MM.1S (cell line): ENCODE results near the gene OVCA2.

ENCODE experiments used
- DNase-seq: peaks from one replicate; pipeline ENCODE4 v3.0.0-alpha.2; 2015
- H2AFZ ChIP-seq: fragments of 300-600 bp; sonication (generic); 2 replicates; pipeline ENCODE4 v1.6.0; 2016; ENCODE audit warnings: antibody characterized with exemption, low read length
- H3F3A ChIP-seq: fragments of 300-600 bp; sonication (generic); 2 replicates; pipeline ENCODE4 v1.6.1; 2016; ENCODE audit warnings: mild to moderate bottlenecking, antibody characterized with exemption, low read length, moderate library complexity, mixed read lengths; ENCODE audit not compliant: insufficient read depth
- H3K27ac ChIP-seq: fragments of 300-600 bp; sonication (generic); 2 replicates; pipeline ENCODE4 v1.5.1; 2016; ENCODE audit warnings: mild to moderate bottlenecking, low read length
- H3K27me3 ChIP-seq: fragments of 300-600 bp; sonication (generic); replicated peaks from 2 replicates; pipeline ENCODE4 v1.6.0; 2016; ENCODE audit warnings: low read length; ENCODE audit not compliant: insufficient read depth
- H3K36me3 ChIP-seq: fragments of 300-600 bp; sonication (generic); replicated peaks from 2 replicates; pipeline ENCODE4 v1.6.1; 2016; ENCODE audit warnings: mild to moderate bottlenecking, low read length, mixed read lengths; ENCODE audit not compliant: insufficient read depth
- H3K4me1 ChIP-seq: fragments of 300-600 bp; sonication (generic); 2 replicates; pipeline ENCODE4 v1.6.1; 2016; ENCODE audit warnings: low read length, mixed read lengths
- H3K4me2 ChIP-seq: fragments of 300-600 bp; sonication (generic); 2 replicates; pipeline ENCODE4 v1.6.0; 2016; ENCODE audit warnings: low read depth, low read length
- H3K4me3 ChIP-seq: fragments of 300-600 bp; sonication (generic); 2 replicates; pipeline ENCODE4 v1.5.1; 2016; ENCODE audit warnings: low read length, mixed read lengths
- H3K79me2 ChIP-seq: fragments of 300-600 bp; sonication (generic); 2 replicates; pipeline ENCODE4 v1.6.1; 2016; ENCODE audit warnings: mixed run types, low read length, mixed read lengths
- H3K9ac ChIP-seq: fragments of 300-600 bp; sonication (generic); 2 replicates; pipeline ENCODE4 v1.6.1; 2016; ENCODE audit warnings: low read length, mixed read lengths
- H3K9me2 ChIP-seq: fragments of 300-600 bp; sonication (generic); replicated peaks from 2 replicates; pipeline ENCODE4 v1.6.1; 2016; ENCODE audit warnings: mild to moderate bottlenecking, low read length, mixed read lengths; ENCODE audit not compliant: insufficient read depth
- H3K9me3 ChIP-seq: fragments of 300-600 bp; sonication (generic); replicated peaks from 2 replicates; pipeline ENCODE4 v1.6.1; 2016; ENCODE audit warnings: mild to moderate bottlenecking, low read length, mixed read lengths; ENCODE audit not compliant: insufficient read depth
- H4K20me1 ChIP-seq: fragments of 300-600 bp; sonication (generic); 2 replicates; pipeline ENCODE4 v1.6.1; 2016; ENCODE audit warnings: mild to moderate bottlenecking, low read length, moderate library complexity, mixed read lengths; ENCODE audit not compliant: insufficient read depth
- CTCF ChIP-seq: fragments of 300-600 bp; sonication (generic); IDR thresholded peaks from 2 replicates; pipeline ENCODE4 v1.5.1; 2016; ENCODE audit warnings: antibody characterized with exemption, low read length, mixed read lengths
- EZH2 ChIP-seq: fragments of 300-600 bp; sonication (generic); optimal IDR thresholded peaks from 2 replicates; pipeline ENCODE3; 2017; ENCODE audit warnings: low read depth, mild to moderate bottlenecking, antibody characterized with exemption, low read length, mixed read lengths
- EZH2phosphoT487 ChIP-seq: fragments of 300-600 bp; sonication (generic); IDR thresholded peaks from 2 replicates; pipeline ENCODE4 v1.6.1; 2018; ENCODE audit warnings: antibody characterized with exemption, low read length

Gene OVCA2

GRCh38 chr17:2053380-2054261, 11.8 kb downstream of the OVCA2 start:
- peaks cover 18% of the 10 kb centered on the region; the same call in 1 of the 2 replicates for H3F3A ChIP-seq
- H4K20me1 ChIP-seq = no peaks in the 10 kb centered on the region
- H3K4me1 ChIP-seq = peaks cover 8% of the 10 kb centered on the region
- H3K27me3 ChIP-seq = peaks cover 37% of the 10 kb centered on the region
- H3K9me3 ChIP-seq = no peaks in the 10 kb centered on the region
- TF ChIP-seq EZH2 (no peak), CTCF (peak; percentile 64)
- peak overlapping the region; percentile 4; the same call in 1 of the 2 replicates for H3K9ac ChIP-seq
- peak overlapping the region; percentile 99 for H3K4me2 ChIP-seq
- no peaks in the 10 kb centered on the region for H3K9me2 ChIP-seq
- no peaks in the 10 kb centered on the region for H3K79me2 ChIP-seq
- peak; percentile 71 for DNase-seq
- no peaks in the 10 kb centered on the region for H3K36me3 ChIP-seq
- H3K4me3 ChIP-seq = peak overlapping the region; percentile 70
- H3K27ac ChIP-seq = no peak overlapping the region
- peak overlapping the region; percentile 70 for H2AFZ ChIP-seq

GRCh38 chr17:2054262-2054511, 12.4 kb downstream of the OVCA2 start:
- Histone ChIP-seq H4K20me1 (no peaks in the 10 kb centered on the region), H3K36me3 (no peaks in the 10 kb centered on the region), H3K4me2 (peak overlapping the region; percentile 99), H2AFZ (peak overlapping the region; percentile 70), H3K79me2 (no peaks in the 10 kb centered on the region), H3K9me2 (no peaks in the 10 kb centered on the region), H3K9ac (no peak overlapping the region; the same call in 1 of the 2 replicates), H3K4me1 (peaks cover 8% of the 10 kb centered on the region), H3K27ac (no peak overlapping the region), H3K27me3 (peaks cover 35% of the 10 kb centered on the region), H3K9me3 (no peaks in the 10 kb centered on the region), H3K4me3 (peak overlapping the region; percentile 70), H3F3A (peaks cover 18% of the 10 kb centered on the region; the same call in 1 of the 2 replicates)
- DNase-seq = no peak
- TF ChIP-seq EZH2phosphoT487 (no peak), CTCF (no peak), EZH2 (no peak)

- H3K4me3 ChIP-seq = peak within 1 kb of the TSS; percentile 70
- H3K4me1 ChIP-seq = peaks cover 8% of the 10 kb centered on the region
- H3F3A ChIP-seq = peaks cover 18% of the 10 kb centered on the region; the same call in 1 of the 2 replicates
- H2AFZ ChIP-seq = peak within 1 kb of the TSS; percentile 70
- H3K4me2 ChIP-seq = peak within 1 kb of the TSS; percentile 99
- no peaks in the 10 kb centered on the region for H3K79me2 ChIP-seq
- TF ChIP-seq CTCF (peak; percentile 82), EZH2 (no peak), EZH2phosphoT487 (no peak)
- peaks cover 35% of the 10 kb centered on the region for H3K27me3 ChIP-seq
- no peaks in the 10 kb centered on the region for H4K20me1 ChIP-seq
- peak; percentile 75 for DNase-seq
- no peak within 1 kb of the TSS for H3K27ac ChIP-seq
- H3K36me3 ChIP-seq = no peaks in the 10 kb centered on the region
- peak within 1 kb of the TSS; percentile 10; the same call in 1 of the 2 replicates for H3K9ac ChIP-seq
- no peaks in the 10 kb centered on the region for H3K9me2 ChIP-seq
- H3K9me3 ChIP-seq = no peaks in the 10 kb centered on the region
Observed at GRCh38 chr17:2054512-2055291, 12.9 kb downstream of the OVCA2 start, which contains the start of gene HIC1. TSS of gene HIC1 (plus strand) at chr17:2055103. CDS start at chr17:2056691, 1,588 bp downstream.
